HG03439 (cell line): ENCODE results near the gene MEIOB.
"Not testable (repeated sequence)": the region's sequence is repeated elsewhere in the genome, so short reads cannot be mapped to it uniquely, and the experiment has no call there.

ENCODE experiments used
- ATAC-seq: cut with Tn5 transposase; IDR thresholded peaks from one replicate; pipeline ENCODE4 v1.9.1; 2021; ENCODE audit warnings: mild to moderate bottlenecking, moderate library complexity; ENCODE audit not compliant: unreplicated experiment

Gene MEIOB

DNA sequence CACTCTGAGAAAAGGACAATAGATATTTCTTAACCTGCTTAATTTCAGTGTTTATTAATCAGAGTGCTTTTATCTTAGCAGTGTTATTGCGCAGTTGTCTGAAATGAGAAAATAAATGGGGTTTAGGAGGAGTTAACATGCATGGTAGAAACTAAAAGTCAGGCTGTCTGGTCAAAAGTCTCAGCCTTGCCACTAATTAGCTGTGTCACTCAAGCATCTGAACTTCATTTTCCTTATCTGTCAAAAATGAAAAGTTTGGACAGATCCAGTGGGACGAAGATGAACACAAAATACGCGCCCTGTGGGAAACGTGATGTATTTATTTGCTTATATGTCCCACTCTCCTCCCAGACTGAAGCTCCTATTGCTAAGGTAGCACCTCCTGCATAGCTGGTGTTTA lies 6.3 kb upstream of the MEIOB start:
- no peak for ATAC-seq

DNA sequence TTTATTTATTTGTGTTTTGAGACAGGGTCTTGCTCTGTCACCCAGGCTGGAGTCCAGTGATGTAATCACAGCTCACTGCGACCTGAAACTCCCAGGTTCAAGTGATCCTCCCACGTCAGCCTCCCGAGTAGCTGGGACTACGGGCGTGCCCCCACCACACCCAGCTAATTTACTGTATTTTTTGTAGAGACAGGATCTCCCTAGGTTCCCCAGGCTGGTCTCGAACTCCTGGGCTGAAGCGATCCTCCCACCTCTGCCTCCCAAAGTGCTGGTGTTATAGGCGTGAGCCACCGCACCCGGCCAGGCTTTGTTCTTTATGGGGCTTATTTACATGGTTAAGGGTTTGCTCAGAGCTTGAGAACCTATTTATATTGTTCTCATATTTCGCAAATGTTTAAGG lies 5.8 kb upstream of the MEIOB start:
- ATAC-seq = no peak

DNA sequence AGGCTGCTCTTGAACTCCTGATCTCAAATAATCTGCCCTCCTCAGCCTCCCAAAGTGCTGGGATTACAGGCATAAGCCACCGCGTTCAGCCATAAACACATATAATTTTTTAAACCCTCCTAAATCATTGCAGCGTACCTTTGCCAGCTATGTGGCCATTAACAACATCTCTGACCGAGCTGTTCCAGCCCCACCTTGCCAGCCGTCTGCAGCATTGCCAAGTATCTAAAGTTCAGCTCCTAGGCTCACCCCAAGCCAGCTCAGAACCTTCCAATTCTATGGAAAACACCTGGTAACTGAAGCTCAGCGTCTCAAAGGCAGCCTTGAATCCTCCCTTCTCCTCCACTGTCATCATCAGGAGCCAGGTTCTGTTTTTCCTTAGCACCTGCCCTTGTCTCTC lies 5.1 kb upstream of the MEIOB start:
- ATAC-seq = no peak

- no peak for ATAC-seq
These were observed 4.5 kb upstream of the MEIOB start for GRCh38 chr16:1876468-1876867.

GRCh38 chr16:1876066-1876465 lies 4.1 kb upstream of the MEIOB start:
- ATAC-seq = not testable (repeated sequence)

GRCh38 chr16:1874854-1875253 lies 2.9 kb upstream of the MEIOB start:
- ATAC-seq = no peak

GRCh38 chr16:1870365-1871082 lies 1.4 kb downstream of the MEIOB start:
- no peak for ATAC-seq

GRCh38 chr16:1865902-1866690 lies 5.9 kb downstream of the MEIOB start:
- no peak for ATAC-seq

- ATAC-seq = no peak
These were observed 8.1 kb downstream of the MEIOB start for GRCh38 chr16:1863681-1864460.

DNA sequence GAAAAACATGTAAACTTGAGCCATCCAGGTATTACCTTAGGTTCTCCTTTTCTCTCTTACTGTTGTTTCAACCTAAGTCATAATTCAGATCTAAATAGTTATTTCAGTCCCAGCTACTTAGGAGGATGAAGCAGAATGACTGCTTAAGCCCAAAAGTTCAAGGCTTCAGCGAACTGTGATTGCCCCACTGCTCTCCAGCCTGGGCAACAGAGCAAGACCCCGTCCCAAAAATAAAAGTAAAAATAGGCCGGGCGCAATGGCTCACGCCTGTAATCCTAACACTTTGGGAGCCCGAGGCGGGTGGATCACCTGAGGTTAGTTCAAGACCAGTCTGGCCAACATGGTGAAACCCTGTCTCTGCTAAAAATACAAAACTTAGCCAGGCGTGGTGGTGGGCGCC lies 9.6 kb downstream of the MEIOB start:
- no peak for ATAC-seq

GRCh38 chr16:1861730-1862129 lies 10.2 kb downstream of the MEIOB start:
- no peak for ATAC-seq

GRCh38 chr16:1859650-1860049 lies 12.3 kb downstream of the MEIOB start:
- ATAC-seq = no peak

- no peak for ATAC-seq
These were observed 13.6 kb downstream of the MEIOB start for GRCh38 chr16:1858189-1858865.

DNA sequence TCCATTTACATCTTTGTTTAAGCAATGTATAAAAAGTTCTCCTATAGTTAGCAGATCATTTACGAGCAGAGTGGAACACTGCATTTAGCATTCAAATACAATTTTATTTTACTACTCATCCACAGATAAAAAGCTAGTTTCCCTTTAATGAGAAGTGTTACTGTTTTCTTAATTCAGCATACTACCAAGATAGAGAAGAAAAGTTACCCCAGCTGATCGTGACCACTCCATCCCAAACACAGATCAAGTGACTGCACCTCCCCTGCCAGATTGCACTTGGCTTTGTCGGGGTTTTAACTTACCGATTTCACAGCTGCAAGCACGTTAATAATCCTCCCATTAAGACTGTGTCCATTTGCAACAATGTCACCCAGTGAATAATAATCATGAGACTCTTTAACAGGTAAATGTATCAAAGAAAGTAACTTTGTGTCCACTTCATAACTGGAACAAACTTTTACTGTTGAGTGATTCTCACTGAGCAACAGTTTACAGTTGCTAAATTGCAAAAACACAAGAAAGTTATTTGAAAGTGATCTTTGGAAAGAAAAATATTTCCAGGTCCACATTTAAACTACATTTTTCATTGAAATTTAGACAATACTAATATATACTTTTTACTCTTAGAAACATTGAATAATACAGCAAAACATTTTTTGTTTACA lies 14.4 kb downstream of the MEIOB start:
- ATAC-seq = no peak

DNA sequence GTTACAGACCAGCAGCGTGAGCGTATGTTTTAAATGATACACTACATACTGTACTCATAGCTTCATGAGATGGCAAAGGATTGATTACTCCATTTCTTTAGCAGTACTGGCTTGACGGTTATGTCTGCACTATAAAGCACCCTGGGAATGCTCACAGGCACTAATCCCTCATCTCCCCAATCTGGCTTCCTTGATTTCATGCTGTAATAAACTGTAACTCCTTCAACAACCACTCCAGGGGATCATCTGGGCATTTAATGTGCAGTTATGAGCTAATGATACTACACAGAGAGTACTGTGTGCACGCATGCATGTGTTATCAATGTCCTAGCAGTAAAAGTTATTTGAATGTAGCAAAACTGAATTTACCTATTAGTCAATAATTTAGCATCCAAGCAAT lies 20.2 kb downstream of the MEIOB start:
- no peak for ATAC-seq

GRCh38 chr16:1850981-1851380 lies 21.0 kb downstream of the MEIOB start:
- ATAC-seq = no peak

GRCh38 chr16:1846416-1846815 lies 25.5 kb downstream of the MEIOB start:
- no peak for ATAC-seq

GRCh38 chr16:1845985-1846384 lies 26.0 kb downstream of the MEIOB start:
- ATAC-seq = no peak

DNA sequence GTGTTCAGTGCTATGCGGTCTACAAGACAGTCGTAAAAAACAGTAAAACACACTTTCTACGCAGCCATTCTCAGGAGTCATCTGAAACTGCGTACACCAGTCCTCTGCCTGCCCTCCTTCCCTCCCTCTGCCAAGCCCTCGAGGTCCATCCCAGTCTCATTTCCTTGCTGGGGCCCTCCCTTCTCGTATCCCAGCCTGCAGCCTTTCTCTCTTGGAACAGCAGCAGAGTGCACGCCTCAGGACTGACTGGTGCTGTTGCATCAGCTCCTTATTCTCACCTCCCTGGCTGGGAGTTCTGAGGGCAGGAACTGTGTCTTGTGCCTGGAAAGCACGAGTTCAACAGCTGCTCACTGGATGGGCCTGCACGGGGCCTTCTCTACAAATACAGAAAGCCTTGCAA lies 32.4 kb downstream of the MEIOB start:
- ATAC-seq = no peak

DNA sequence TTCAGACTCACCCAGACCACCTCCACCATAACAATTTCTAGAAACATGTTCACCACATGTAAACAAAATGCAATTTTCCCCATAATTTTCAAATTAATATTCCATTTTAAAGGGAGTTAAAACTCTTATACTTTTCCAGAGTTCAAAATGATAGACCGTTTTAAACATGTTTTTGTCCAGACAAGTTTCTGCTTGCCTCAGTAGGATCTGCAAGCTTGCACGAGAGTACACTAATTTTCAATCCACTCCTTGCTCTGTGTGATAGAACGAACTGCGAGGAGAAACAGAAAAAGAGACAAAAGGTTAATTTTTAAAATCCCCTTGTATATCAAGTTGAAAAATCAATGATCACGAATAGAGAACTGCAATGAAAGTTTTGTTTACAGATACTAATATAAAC lies 37.9 kb downstream of the MEIOB start:
- ATAC-seq = no peak
